ENCODE results near the gene OR6J1.
"Not testable (repeated sequence)": the region's sequence is repeated elsewhere in the genome, so short reads cannot be mapped to it uniquely, and the experiment has no call there.

OR6J1 gene

DNA sequence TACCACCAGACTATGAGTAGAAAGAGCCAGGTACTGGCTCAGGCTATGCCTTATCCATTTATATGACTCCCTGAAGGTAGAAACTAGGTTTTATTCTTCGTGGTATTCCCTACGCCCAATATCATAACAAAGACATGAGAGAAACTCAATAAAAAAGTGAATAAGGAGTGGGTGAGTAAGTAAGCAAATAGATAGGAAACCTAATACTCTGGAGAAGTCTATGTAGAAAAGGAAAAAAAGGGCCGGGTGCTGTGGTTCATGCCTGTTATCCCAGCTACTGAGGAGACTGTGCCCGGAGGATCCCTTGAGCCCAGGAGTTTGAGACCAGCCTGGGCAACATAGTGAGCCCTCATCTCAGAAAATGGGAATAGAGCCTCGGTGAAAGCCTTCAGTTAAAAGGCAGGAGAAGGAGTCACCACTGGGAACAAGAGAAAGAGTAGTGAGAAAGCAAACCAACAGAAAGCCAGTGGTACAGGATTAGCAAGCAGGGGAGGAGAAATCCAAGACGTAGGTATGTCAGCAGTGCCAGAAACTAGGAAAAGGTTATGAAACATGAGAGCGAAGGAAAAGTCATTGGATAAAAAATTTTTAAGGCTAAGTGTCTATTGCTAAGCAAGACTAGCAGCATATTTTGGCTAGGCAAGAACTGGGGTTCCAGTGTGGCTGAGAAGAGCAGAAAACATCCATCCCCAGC lies 6.0 kb upstream of the OR6J1 start:
- no peak for DNase-seq

DNA sequence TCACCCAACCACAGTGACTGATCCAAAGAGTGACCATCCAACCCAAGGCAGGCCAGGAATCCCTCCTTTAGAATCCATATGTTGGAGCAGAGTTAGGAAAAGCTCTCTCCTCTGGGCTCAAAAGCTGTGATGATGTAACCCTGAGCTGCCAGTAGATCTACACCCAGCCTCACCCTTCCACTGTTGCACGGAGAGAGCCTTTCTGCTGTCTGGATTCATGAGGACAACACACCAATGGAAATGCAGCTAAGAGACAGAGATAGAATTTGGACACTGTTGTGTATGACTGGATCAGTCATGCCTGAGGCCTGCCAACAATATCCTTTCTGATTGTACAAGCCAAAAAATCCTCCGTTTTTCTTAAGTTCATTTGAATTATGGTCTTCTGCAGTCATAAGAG lies 4.4 kb upstream of the OR6J1 start:
- DNase-seq: no peak

DNA sequence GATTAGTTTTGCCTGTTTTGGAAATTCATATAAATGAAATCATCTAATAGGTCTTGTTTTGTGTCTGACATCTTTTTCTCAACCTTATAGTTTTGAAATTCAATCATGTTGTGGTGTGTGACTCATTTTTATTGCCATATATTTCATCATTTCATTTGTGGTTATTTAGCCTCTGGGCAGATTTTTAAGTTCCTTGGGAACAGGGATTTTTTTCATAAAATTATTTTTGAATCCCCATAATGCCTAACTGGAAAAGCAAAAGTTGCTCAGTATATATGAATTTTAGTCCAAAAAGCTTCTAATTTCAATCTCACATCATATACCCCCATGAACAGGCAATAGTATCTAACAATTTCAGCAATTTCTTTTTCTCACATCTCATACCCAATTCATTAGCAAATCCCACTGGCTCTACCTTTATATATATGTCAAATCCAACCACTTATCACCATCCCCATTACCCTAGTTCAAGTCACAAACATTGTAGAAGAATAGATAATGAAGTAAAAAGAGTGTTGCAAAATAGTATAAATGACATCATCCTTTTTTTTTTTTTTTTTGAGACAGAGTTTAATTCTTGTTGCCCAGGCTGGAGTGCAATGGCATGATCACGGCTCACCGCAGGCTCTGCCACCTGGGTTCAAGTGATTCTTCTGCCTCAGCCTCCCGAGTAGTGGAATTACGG lies 2.6 kb upstream of the OR6J1 start:
- DNase-seq: no peak

DNA sequence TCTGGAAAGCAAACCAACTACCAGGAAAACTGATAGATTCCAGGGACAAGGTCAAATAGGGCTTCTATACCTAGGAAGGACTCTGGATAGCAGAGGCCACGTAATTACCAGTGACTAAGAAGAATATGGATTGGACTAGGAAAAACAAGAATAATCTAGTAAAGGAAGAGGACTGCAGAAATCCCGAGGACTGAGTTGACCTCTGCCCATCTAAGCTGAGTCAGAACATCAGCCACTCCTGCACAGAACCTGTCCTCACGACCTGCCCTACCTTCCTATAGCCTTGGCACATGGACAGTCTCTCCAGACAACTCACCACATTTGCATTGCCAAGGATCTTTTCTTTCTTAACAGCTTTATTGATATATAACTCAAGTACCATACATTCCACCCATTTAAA lies 2.3 kb downstream of the OR6J1 start:
- DNase-seq: no peak

DNA sequence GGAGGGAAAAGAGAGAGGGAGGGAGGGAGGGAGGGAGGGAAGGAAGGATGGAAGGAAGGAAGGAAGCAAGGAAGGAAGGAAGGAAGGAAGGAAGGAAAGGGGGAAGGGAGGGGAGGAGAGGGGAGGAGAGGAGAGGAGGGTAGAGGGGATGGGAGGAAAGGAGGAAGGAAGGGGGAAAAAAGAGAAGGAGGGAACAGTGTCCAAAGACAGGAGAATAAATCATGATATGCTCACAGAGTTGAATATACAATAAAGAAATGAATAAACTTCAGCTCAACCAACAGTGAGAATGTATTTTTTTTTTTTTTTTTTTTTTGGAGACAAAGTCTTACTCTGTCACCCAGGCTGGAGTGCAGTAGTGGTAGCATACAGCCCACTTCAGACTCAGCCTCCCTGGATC lies 4.0 kb downstream of the OR6J1 start:
- DNase-seq: no peak

DNA sequence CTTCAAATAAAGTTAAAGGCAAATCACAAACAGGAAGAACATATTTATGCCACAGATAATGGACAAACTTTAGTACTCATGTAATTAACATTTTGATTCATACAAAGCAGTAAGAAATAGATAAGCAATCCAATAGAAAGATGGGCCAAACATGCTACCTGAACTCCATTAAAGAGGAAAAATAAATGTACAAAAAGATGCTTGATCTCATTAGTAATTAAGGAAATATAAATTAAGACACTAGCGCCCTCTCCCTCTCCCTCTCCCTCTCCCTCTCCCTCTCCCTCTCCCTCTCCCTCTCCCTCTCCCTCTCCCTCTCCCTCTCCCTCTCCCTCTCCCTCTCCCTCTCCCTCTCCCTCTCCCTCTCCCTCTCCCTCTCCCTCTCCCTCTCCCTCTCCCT lies 8.2 kb downstream of the OR6J1 start:
- not testable (repeated sequence) for DNase-seq

DNA sequence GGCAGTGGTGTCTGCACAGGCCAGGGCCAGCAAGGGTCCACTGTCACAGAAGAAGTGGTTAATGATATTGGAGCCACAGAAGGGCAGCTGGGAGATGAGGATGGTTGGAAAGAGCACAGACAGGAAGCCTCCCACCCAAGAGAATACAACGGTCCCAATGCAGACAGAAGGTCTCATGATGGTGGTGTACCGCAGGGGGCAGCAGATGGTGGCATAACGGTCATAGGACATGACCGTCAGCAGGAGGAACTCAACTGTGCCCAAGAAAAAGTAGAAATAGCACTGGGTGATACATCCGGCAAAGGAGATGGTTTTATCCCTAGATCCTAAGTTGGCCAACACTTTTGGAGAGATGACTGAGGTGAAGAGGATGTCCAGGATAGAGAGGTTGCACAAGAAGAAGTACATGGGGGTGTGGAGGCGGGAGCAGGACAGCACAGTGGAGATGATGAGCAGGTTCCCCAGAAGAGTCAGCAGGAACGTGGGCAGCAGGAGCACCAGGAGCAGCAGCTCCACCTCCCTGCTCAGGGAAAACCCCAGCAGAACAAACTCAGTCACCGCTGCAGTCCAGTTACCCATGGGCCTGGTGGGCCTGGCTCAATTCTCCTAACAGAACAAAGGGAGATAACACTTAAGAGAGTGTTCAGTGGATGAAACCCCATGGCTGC lies 9.8 kb downstream of the OR6J1 start:
- DNase-seq: no peak

DNA sequence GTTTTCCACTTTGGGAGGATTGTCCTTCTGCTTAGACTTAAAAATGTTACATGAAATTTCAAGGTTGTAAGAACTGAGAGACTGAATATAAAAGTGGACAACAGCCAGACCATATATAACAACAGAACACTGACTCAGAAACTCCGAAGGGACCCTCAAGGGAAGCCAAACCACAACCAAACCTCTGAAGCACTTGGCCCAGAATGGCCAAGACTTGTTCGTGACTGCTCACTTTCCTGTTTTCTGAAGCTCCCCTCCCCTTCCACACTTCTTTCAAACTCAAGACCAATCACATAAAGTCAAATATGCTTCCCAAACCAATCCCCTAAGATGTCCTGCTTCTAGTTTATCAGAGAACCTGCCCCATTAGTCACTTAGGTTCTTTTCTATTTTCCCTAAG lies 13.7 kb downstream of the OR6J1 start:
- no peak for DNase-seq

DNA sequence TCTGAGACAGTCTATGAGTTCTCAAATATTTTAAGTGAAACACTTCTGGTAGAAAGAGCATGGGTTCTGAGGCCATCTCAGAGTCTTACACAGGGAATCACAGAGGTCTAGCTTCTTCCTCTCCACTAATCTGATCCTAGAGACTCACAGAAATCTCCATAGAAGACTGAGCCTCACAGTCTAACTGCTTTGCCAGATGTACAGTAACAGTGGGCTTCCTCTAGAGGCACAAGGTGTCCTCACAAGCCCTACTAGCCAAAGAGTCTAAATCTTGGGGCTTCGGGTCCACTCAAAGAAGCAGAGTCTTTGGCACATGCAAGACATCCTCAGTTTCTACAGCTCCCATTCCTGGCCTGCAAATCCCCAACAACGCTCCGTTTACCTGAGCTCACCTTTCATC lies 14.1 kb downstream of the OR6J1 start:
- no peak for DNase-seq

DNA sequence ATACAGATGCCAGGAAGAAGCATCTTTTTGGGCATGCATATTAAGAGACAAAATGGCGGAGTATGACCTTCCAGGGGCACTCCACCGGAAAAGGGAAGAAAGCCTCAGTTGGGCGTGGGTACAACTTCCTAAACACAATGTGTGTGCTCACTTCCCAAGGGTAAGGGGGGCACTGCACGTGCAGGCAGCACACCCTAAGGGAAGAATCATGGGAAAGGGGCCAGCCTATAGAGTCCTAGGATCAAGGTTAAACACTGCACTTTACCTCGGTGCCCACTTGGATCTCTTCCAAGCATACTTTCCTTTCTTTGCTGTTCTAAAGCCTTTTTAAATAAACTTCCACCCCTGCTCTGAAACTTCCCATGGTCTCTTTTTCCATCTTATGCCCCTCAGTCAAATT lies 14.8 kb downstream of the OR6J1 start:
- DNase-seq: no peak

DNA sequence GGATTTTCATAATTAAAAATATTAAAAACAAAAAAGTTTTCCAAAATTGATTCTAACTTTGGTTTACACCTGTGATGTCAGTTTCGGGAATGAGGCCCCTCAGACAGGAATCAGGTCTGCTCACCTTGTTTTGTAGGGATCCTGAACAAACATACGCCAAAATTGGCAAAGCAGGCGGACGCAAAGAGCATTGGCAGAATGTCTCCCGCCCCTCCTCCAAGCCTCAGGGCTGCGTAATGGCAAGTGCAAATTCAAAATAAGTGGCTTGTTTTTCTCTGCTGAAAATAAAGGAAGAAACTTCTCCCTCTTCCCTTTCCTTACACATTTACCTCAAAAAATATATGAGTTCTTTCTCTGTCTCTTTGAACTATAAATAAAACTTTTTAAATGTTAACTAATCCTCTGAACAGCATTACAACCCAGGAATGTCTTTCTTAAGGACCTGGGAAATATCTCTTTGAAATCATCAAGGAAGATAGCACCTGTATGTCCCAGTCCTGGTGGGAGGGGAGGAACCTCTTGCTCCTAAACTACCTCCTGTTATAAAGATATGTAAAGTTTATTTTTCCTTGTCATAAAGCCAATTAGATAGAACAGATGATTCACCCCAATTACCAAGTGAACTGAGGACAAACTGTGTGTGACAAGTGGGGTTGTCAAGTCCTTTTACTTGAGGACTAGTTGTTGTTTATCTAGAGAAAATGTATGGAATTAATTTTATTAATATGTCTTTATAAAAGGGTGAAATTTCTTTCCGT lies 16.5 kb downstream of the OR6J1 start:
- no peak for DNase-seq

DNA sequence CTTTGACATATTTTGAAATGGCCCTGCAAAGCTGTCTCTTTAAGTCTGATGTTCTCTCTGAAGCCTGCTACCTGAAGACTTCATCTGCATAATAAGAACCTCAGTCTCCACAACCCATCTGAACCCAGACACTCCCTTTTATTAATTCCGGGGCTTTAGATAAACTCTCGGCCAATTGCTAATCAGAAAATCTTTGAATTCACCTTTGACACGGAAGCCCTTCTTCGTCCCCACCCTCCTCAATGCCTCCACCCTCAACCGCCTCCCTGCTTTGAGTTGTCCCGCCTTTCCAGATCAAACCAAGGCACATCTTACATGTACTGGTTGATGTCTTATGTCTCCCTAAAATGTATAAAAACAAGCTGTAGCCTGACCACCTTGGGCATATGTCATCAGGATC lies 17.6 kb downstream of the OR6J1 start:
- DNase-seq: no peak

DNA sequence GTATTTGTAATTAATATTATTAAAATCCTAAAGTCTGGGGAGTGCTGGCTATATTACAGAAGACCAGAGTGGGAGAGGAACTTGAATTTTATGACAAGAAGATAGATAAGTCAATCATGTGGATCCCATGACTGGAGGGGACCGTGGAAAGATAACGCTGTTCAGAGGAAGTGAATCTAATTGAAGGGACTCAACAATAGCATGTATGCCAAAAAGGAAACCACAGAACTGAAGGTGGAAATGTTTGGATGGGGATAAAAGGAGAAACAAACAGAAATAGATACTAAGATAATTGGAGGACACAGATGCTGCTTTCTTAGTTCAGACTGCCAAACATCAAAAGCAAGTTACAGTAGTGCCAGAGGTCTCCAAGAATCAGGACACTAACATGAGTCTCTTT lies 21.1 kb downstream of the OR6J1 start:
- no peak for DNase-seq

DNA sequence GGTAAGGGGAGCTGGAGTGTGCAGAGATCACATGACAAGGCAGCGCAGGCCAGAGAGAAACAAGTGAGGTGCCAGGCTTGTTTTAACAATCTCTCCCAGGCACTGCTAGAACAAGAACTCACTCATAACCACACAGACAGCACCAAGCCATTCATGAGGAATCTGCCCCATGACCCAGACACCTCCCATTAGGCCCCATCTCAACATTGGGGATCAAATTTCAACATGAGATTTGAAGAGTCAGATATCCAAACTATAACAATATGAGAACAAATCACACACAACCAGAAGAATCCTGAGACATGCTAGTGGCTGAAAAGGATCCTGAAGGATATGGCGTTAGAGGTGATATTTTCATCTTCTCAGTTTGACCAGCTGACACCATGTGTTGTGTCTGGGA lies 21.9 kb downstream of the OR6J1 start:
- DNase-seq: no peak

DNA sequence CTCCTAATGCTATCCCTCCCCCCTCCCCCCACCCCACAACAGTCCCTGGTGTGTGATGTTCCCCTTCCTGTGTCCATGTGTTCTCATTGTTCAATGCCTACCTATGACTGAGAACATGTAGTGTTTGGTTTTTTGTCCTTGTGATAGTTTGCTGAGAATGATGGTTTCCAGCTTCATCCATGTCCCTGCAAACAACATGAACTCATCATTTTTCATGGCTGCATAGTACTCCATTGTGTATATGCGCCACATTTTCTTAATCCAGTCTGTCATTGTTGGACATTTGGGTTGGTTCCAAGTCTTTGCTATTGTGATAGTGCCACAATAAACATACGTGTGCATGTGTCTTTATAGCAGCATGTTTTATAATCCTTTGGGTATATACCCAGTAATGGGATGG lies 28.4 kb downstream of the OR6J1 start:
- DNase-seq: not testable (repeated sequence)

DNA sequence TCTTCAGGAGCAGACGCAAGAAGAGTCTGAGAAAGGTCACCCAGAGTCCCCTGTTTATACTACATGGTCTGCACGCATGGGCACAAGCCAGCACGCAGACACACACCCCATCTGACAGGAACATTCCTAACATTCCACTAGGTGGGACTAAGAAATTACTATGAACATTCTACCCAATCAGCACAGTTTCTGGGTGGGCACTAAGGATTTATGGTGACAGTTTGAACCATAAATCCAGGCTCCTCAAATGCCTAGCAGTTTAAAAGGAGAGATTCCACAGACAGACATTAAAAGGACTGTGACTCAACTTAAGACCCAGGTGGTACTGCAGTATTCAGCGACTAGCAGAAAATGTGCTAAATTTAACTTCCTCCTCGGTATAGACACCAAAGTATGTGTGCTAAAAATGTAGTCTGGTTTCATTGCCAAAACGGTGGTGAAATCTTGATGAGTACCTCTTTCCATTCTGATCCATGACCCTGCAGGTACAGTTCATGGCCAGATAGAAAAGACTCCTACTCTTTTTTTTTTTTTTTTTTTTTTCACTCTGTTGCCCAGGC lies 29.8 kb downstream of the OR6J1 start:
- DNase-seq: no peak

DNA sequence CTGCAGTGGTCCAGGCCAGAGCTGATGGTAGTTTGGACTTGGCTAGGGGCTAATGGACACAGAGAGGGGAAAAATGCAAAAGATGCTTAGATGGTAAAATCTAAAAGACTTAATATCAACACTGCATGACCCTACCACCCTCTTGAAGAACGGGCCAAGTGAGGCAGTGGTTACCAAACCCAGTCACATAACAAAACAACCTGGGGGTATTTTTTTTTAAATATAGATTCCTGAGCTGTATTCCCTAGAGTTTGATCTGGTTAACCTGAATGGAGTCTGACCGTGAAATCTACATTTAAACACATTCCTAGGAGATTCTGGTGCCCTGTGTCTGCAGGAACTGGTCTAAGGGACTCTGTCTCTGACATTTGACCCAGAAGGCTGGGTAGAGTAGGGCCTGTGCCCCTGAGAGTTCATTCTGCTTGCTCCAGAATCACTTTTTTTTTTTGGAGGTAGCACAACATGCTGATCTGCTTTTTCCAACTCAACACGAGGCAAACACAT lies 30.4 kb downstream of the OR6J1 start:
- no peak for DNase-seq

DNA sequence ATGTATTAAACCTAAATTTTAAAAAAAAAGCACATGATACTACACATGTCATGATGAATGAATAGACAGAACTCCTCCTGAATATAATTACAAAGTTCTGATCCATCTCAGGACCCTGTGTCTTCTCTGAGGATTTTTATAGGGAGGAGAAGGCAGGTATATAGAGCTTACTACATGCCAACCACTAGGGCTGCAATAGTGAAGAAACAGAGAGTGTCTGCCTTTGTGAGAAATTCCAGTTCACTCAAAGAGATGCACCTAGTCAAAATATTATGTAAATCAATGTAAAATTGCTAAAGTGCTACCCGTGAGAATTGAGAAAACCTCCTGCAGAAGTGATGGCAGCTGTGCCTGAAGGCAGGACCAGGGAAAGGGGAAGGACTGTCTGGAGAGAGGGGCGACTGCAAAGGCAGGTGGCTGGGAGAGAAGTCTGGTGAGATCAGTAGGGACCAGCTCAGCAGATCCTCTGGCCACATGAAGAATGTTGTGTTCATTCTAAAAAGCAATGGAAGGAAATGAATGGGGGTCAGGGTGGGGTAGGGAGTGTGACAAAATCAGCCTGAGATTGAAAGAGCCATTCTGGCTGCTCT lies 31.0 kb downstream of the OR6J1 start:
- DNase-seq: no peak

DNA sequence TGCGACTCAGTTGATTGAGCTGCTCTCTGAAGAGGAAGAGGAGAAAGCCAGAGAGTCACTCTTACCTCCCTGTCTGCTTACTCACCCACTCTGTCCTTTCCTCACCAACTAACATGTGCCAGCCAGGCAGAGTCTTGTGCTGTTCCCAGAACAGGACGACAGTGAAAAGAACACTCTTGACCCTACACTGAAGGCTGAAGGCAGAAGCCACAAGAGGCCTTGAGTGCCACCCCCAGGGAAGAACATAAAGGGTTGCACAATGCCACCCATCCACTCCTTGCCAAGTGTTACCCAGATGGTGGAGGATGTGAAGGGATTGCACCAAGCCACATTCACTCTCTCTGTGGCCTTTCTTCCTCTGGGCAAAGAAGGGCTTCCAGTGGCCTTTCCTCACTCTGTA lies 33.2 kb downstream of the OR6J1 start:
- no peak for DNase-seq

DNA sequence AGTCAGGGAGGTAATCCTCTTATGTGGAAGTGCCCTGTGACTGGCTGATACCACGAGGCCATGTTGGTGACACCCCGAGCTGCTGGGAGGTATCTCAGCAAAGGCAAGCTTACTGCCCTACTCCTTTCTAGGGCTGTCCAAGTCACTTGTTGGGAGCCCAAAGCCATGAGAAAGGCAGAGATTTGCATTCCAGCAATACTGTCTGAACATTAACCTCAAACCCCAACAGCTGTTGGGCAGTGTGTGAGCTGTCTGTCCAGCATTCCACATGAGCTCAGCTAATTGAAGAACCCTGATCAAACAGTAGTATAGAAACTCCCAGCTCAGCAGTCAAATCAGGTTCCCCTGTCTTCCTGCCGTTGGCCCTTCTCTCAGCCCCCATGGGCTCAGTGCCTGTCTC lies 36.9 kb downstream of the OR6J1 start:
- DNase-seq: no peak

DNA sequence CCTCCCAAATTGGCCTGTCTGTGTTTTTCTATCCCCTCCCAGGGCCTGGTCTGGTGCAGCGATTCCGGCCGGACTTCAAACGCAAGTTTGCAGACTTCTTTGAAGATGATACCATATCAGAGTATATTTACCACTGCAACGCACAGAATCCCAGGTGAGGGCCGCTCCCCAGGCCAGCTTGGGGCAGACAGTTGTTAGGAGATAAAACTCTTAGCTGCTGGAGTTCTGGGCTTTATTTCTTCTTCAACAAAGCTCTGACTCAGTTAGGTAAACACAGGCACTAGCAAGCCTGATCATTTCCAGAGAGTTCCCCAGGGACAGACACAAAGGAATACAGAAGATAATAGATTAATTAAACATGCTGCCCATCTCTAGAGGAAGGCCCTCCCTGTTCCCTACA lies 37.8 kb downstream of the OR6J1 start:
- DNase-seq: no peak

DNA sequence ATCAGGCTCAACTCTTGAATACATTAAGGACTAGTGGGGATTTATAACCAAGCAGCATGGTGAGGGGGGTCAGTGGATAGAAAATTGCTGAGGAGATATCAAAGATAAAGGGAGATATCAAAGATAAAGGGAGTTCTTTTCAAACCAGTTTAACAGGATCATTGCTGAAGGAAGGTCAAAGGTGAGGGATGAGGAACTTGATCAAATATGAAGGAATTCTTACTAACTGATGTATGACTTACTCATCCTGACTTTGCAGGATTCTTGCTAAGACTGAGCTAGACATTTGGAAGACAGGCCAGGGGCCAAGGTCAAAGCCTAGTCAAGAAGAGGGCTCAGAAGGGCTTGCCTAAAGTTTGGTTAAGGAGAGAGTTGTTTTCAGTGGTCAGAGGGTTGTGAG lies 41.3 kb downstream of the OR6J1 start:
- DNase-seq: no peak

DNA sequence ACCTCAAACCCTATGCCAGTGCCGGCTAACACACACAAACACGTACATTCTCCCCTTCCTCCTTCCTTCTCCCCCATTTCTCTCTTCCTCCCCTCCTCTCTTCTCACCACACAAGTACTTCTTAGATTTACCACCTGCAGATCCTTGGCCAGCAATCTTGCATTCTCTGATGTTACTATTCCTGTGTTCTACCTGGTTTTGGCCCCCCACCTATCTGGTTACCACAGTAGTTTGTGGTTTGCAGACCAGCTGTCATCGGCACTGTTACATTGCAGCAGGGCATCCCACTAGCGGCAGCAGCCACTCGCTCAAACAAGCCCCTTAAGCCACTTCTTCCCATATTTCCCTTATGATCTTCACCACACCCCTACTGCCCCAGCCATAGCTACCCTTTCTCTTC lies 42.2 kb downstream of the OR6J1 start:
- DNase-seq: no peak

All from KG1 (cell line).